BJ (cell line): ENCODE measurements around the gene NBPF3. TPM values are rescaled to one million over a fixed set of nuclear protein-coding genes. Genes with fewer than 3 reads are reported as not detected.
A peak's percentile ranks its signal among the peaks of the same experiment; 100 is the strongest.

Source experiments
- CTCF ChIA-PET: fragments of 350-600 bp; formaldehyde crosslinking; extraction: SDS; loops from one replicate; lab custom pipeline; 2021; ENCODE audit warnings: antibody characterized with exemption, inconsistent platforms; lab: Yijun Ruan, JAX
- POLR2A ChIA-PET: fragments of 300-600 bp; sonication (Branson Sonifier 250); formaldehyde crosslinking; extraction: SDS; loops from one replicate; lab custom pipeline; 2021; ENCODE audit warnings: antibody characterized with exemption; lab: Charles Lee
- DNase-seq: peaks from one replicate; pipeline ENCODE4 v3.0.0-alpha.2; 2011; ENCODE audit warnings: low read depth
- H3K27me3 ChIP-seq: 2 replicates; pipeline ENCODE4 v1.6.0; 2011; ENCODE audit warnings: low read length; ENCODE audit not compliant: control insufficient read depth, insufficient read depth
- H3K36me3 ChIP-seq: 2 replicates; pipeline ENCODE4 v1.5.1; 2011; ENCODE audit warnings: low read length; ENCODE audit not compliant: control insufficient read depth, insufficient read depth
- H3K4me3 ChIP-seq: 2 replicates; pipeline ENCODE4 v1.5.1; 2011; ENCODE audit warnings: low read depth, mild to moderate bottlenecking, control low read depth, low read length
- polyA minus RNA-seq: library from RNA; depleted of rRNA, polyadenylated mRNA; stranded (reverse); fragments of >200 nt; gene quantifications from 2 replicates; pipeline ENCODE4 v1.2.3, GENCODE V29; 2011; rRNA and poly(A)+ RNA removed
- polyA plus RNA-seq: library from polyadenylated mRNA; depleted of rRNA; stranded (reverse); fragments of >200 nt; gene quantifications from 2 replicates; pipeline ENCODE4 v1.2.3, GENCODE V29; 2011; rRNA removed
- TF ChIP-seq, protein P1 (sequence below): IDR thresholded peaks from 2 replicates; pipeline ENCODE4 v1.5.1; 2011; ENCODE audit warnings: low read depth, mild to moderate bottlenecking, control low read depth, inconsistent platforms, low read length, moderate library complexity; ENCODE audit not compliant: insufficient read depth

Gene NBPF3, protein sequence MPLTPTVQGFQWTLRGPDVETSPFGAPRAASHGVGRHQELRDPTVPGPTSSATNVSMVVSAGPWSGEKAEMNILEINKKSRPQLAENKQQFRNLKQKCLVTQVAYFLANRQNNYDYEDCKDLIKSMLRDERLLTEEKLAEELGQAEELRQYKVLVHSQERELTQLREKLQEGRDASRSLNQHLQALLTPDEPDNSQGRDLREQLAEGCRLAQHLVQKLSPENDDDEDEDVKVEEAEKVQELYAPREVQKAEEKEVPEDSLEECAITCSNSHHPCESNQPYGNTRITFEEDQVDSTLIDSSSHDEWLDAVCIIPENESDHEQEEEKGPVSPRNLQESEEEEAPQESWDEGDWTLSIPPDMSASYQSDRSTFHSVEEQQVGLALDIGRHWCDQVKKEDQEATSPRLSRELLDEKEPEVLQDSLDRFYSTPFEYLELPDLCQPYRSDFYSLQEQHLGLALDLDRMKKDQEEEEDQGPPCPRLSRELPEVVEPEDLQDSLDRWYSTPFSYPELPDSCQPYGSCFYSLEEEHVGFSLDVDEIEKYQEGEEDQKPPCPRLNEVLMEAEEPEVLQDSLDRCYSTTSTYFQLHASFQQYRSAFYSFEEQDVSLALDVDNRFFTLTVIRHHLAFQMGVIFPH
- polyA plus RNA-seq, result 17.1 and 17.8 TPM in 2 replicates
- polyA minus RNA-seq, result 15.7 and 17.6 TPM in 2 replicates

DNA sequence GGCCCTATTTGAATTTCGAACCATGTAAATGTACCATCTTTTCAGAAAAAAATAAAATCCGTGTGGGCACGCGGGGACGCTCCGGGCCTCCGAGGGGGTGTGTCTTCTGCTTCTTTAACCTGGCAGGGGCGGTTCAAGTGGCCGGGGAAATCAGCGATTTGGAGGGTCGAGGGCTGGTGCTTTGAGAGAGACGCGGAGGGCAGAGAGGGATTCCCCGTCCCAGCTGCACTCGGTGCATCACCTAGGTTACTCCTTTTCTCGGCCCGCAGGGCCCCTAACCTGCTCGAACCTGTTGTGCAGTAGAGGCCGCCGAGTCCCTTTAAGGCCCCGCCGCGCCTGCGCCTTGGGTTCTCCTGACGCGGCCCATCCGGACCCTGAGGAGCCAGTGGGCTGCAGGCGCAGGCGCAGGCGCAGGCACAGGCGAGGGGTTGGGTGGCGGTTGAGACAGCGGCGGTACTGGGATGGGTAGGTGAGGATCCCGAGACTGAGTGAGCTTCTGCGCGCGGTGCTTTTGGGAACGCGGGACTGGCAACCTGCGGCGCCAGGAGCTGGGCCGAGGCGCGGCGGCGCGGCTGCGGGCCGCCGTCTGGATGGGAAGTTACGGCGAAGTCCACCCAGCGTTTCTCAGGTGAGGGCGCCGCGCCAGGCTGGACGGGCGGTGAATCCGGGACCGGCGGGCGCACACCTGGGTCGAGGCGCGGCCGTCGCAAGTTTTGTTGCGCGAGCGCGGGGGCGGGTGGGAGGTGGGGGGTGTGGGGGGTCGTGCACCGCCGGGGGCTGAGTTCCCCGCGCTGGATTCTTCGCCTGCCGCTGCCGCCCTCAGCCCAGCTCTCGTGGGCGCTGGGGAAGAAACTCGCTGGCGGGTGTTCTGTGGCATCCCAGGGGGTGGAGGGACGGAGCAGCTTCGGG lies at the start of gene NBPF3:
Gene NBPF3, plus strand, starts transcription at position 417 of the 909 bp plus-strand sequence. CDS start 4,950 bp downstream, outside the sequence.
- ChIA-PET CTCF (interaction anchor here (1.1 kb wide), 1 partner anchor 52 kb away, joined by 3 read pairs; no protein-coding TSS in a partner anchor), POLR2A (no interaction called here)

DNA sequence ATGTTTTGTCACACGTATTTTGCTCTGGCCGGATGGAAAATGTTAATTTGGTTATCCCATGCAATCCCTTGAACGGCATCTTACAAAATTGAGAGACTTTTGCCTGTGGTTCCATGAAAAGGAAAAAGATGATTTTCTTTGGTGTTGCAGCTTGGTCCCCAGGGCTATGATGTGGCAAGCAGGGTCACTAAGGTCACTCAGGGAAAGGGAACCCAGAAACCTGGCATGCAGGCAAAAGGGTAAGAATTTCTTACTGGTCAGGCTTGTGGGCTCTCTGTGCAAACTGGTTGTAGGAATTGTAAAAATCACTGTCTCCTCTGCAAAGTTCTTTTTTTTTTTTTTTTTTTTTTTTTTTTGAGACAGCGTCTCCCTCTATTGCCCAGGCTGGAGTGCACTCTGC lies 48.4 kb upstream of the NBPF3 start:
- ChIA-PET CTCF (interaction anchor here (0.7 kb wide), 1 partner anchor 121 kb away, joined by 3 read pairs; no protein-coding TSS in a partner anchor), POLR2A (no interaction called here)
- Histone ChIP-seq H3K27me3 (peaks cover 6% of the 10 kb centered on the region), H3K36me3 (no peaks in the 10 kb centered on the region), H3K4me3 (no peak overlapping the region)
- DNase-seq, result no peak
- TF ChIP-seq, protein P1, sequence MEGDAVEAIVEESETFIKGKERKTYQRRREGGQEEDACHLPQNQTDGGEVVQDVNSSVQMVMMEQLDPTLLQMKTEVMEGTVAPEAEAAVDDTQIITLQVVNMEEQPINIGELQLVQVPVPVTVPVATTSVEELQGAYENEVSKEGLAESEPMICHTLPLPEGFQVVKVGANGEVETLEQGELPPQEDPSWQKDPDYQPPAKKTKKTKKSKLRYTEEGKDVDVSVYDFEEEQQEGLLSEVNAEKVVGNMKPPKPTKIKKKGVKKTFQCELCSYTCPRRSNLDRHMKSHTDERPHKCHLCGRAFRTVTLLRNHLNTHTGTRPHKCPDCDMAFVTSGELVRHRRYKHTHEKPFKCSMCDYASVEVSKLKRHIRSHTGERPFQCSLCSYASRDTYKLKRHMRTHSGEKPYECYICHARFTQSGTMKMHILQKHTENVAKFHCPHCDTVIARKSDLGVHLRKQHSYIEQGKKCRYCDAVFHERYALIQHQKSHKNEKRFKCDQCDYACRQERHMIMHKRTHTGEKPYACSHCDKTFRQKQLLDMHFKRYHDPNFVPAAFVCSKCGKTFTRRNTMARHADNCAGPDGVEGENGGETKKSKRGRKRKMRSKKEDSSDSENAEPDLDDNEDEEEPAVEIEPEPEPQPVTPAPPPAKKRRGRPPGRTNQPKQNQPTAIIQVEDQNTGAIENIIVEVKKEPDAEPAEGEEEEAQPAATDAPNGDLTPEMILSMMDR, result no peak

More for the DNA sequence above, at the start of gene NBPF3:
- Histone ChIP-seq H3K27me3 (no peaks in the 10 kb centered on the region), H3K36me3 (peaks cover 1% of the 10 kb centered on the region; the same call in 1 of the 2 replicates), H3K4me3 (peak within 1 kb of the TSS; percentile 91)
- peak; percentile 45 for DNase-seq
- TF ChIP-seq, protein P1, result no peak

DNA sequence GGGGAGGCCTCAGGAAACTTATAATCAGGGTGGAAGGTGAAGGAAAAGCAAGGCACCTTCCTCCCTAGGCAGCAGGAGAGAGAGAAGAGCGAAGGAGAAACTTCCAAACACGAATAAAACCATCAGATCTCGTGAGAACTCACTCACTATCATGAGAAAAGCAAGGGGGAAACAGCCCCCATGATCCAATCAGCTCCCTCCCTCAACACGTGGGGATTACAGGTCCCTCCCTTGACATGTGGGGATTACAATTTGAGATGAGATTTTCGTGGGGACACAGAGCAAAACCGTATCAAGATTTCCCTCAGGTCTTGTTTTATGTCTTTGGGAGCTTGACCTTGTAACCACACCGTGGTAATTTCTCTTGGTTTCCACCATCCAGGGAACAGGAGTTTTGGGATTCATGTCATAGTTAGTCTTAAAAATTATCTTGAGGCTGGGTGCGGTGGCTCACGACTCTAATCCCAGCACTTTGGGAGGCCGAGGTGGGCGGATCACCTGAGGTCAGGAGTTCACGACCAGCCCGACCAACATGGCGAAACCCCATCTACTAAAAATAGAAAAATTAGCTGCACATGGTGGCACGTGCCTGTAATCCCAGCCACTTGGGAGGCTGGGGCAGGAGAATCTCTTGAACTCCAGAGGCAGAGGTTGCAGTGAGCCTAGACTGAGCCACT lies 47.2 kb upstream of the NBPF3 start:
- no peaks in the 10 kb centered on the region for H3K36me3 ChIP-seq
- H3K27me3 ChIP-seq, result peaks cover 7% of the 10 kb centered on the region
- TF ChIP-seq, protein P1, result no peak
- no peak overlapping the region for H3K4me3 ChIP-seq
- ChIA-PET CTCF (interaction anchor here (1.0 to 1.6 kb wide), 2 partner anchors 13 to 22 kb away, joined by 3 to 4 read pairs; no protein-coding TSS in a partner anchor), POLR2A (interaction anchor here (0.6 kb wide), 1 partner anchor 35 kb away, joined by 7 read pairs; no protein-coding TSS in a partner anchor)
- DNase-seq, result no peak

DNA sequence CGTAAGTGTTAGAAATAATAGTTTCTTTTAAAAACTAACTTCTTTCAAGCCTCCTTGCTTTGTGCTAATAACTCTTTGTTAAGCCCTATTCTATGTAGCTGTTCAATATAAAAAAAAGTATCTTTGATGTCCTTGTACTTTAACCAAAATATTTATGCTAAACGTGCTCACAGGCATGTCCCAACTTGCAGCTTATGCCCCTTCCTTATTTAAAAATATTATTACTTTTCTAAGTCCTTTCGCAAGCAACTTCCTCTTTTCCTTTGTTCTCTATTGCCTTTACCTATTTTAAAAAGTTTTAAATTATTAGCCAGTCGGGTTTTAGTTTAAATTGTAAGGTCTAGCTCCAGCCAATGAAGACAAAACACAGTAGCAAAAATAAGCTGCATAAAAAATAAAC lies 43.4 kb upstream of the NBPF3 start:
- ChIA-PET POLR2A (no interaction called here), CTCF (interaction anchor here (0.7 kb wide), 1 partner anchor 26 kb away, joined by 3 read pairs; no protein-coding TSS in a partner anchor)
- no peak for DNase-seq
- Histone ChIP-seq H3K27me3 (peaks cover 11% of the 10 kb centered on the region), H3K4me3 (no peak overlapping the region), H3K36me3 (no peaks in the 10 kb centered on the region)
- TF ChIP-seq, protein P1, result no peak
